GM19452 (cell line): ENCODE results near the gene PTPN6.

ENCODE experiments used
- ATAC-seq: cut with Tn5 transposase; IDR thresholded peaks from one replicate; pipeline ENCODE4 v1.9.1; 2021; ENCODE audit not compliant: unreplicated experiment

PTPN6 gene

DNA sequence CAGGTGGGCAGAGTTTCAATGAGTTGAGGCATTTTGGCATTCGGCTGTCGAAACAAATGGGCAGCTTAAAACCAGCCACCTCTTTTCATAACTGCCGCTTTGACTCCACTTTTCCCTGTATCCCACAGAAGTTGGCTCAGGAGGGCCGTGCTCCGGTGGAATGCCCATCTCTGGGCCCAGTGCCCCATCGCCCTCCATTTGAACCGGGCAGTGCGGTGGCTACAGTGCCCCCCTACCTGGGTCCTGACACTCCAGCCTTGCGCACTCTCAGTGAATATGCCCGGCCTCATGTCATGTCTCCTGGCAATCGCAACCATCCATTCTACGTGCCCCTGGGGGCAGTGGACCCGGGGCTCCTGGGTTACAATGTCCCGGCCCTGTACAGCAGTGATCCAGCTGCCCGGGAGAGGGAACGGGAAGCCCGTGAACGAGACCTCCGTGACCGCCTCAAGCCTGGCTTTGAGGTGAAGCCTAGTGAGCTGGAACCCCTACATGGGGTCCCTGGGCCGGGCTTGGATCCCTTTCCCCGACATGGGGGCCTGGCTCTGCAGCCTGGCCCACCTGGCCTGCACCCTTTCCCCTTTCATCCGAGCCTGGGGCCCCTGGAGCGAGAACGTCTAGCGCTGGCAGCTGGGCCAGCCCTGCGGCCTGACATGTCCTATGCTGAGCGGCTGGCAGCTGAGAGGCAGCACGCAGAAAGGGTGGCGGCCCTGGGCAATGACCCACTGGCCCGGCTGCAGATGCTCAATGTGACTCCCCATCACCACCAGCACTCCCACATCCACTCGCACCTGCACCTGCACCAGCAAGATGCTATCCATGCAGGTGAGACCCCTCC, 12.6 kb upstream of the PTPN6 start:
- no peak for ATAC-seq

DNA sequence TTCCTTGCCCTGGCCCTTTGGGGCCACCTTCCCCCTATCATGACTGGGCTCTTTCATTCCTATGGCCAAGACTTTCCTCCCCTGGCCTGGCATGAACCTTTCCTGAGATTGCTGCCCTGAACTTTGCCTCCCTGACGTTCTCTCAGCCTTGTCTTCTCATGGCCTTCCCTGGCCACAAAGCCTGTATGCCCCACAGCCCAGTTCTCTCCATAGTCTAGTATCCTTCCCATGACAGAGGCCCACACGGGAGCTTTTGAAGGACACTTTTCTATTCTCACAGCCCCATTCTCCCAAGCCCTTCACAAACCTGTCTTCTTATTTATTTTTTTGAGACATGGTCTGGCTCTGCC, 12.0 kb upstream of the PTPN6 start:
- ATAC-seq, result no peak

DNA sequence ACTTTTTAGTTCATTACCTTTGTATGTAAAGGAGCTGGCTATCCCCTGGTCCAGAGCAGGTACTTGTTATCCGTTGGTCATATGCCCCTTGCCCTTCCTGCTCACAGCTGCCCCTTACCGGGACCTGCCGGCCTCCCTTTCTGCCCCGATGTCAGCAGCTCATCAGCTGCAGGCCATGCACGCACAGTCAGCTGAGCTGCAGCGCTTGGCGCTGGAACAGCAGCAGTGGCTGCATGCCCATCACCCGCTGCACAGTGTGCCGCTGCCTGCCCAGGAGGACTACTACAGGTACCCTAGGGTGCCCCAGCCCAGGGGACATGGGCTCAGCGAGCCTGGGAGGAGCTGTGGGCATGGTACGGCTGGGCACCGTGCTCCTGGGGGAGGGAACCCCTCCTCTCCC, 9.9 kb upstream of the PTPN6 start:
- ATAC-seq, result no peak

DNA sequence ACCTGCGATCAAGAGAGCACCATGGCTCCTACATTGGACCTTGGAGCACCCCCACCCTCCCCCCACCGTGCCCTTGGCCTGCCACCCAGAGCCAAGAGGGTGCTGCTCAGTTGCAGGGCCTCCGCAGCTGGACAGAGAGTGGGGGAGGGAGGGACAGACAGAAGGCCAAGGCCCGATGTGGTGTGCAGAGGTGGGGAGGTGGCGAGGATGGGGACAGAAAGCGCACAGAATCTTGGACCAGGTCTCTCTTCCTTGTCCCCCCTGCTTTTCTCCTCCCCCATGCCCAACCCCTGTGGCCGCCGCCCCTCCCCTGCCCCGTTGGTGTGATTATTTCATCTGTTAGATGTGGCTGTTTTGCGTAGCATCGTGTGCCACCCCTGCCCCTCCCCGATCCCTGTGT, 9.4 kb upstream of the PTPN6 start:
- no peak for ATAC-seq

DNA sequence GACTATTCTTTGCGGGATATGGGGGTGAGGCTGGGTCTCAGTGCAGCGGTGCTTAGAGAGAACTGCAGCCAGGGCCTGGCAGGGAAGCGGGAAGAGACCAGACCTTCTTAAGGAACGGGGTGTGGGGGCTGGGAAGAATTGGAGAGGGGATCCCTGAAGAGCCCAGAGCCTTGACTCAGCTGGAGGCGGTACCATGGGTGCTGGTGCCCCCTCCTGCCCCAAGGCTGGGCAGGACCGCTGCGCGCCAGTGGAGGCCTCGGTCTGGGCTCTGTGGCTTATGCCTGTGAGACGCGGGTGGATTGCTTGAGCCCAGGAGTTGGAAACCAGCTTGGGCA, 8.9 kb upstream of the PTPN6 start:
- ATAC-seq, result no peak

DNA sequence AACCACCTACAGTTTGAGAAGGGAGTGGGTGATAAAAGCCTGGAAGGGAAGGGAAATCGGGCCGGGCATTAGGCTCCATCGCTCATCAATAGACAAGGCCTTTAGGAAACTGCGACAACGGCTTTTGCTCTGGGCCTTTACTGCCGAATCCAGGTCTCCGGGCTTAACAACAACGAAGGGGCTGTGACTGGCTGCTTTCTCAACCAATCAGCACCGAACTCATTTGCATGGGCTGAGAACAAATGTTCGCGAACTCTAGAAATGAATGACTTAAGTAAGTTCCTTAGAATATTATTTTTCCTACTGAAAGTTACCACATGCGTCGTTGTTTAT, 7.8 kb upstream of the PTPN6 start:
- peak; percentile 26 for ATAC-seq

DNA sequence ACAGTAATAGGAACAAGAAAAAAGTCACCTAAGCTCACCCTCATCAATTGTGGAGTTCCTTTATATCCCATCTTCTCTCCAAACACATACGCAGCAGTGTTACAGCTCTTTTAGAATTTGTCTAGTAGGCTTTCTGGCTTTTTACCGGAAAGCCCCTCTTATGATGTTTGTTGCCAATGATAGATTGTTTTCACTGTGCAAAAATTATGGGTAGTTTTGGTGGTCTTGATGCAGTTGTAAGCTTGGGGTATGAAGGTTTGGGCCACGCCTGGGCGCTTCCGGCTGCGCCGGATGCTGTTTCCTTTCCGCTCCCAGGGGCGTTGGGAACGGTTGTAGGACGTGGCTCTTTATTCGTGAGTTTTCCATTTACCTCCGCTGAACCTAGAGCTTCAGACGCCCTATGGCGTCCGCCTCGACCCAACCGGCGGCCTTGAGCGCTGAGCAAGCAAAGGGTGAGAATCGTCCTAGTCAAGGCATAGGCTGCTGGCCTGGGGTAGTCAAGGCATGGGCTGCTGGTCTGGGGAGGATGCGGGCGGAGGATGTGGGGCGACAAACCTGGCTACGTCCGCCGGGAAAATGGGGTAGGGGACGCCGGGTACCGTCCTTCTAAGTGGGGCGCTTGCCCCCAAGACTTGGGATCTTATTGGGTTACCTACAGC, 7.3 kb upstream of the PTPN6 start, which contains the start of the genes C12orf57 and RNU7-1:
Gene C12orf57 (plus strand): TSS at position 301 of the 659 bp plus-strand sequence. CDS start 100 bp downstream, at position 401.
Gene RNU7-1 (plus strand): TSS at position 95 of the 659 bp plus-strand sequence.
- peak; percentile 36 for ATAC-seq

DNA sequence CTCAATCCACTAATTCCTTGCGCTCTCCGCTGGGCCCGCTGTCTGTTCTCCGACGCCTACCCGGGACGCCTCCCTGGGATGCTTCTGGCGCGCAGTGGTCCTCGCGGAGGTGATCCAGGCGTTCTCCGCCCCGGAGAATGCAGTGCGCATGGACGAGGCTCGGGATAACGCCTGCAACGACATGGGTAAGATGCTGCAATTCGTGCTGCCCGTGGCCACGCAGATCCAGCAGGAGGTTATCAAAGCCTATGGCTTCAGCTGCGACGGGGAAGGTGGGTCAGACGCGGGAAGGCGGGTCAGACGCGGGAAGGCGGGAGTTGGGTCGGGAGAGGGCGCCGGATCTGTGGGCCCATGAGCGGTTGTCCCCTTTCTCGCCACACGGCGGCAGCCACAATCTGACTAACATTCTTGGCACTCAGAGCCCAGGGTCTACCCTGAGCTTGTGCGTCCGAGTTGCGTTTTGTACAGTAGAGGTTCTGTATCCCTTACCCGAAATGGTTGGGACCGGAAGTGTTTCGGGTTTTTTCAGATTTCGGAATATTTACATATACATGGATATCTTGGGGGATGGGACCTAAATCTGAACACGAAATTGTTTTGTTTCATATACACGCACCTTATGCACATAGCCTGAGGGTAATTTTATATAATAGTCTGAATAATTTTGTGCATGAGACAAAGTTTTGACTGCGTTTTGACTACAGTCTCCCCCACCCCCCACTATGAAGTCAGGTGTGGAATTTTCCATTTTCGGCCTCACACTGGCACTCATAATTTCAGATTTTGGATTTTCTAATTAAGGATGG, 6.6 kb upstream of the PTPN6 start:
- ATAC-seq, result peak; percentile 34

DNA sequence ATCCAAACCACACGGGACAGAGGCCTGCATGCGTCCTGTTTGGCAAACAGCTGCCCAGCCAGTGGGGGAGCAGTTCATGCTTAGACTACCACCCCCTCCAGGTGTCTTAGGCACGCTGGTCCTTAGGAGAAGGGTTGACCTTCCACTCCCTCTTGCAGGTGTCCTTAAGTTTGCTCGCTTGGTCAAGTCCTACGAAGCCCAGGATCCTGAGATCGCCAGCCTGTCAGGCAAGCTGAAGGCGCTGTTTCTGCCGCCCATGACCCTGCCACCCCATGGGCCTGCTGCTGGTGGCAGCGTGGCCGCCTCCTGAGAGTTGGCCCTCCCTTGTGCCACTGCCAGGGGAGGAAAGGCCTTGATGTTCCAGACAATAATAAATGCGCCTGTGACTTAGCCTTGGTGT, 5.5 kb upstream of the PTPN6 start:
- no peak for ATAC-seq

DNA sequence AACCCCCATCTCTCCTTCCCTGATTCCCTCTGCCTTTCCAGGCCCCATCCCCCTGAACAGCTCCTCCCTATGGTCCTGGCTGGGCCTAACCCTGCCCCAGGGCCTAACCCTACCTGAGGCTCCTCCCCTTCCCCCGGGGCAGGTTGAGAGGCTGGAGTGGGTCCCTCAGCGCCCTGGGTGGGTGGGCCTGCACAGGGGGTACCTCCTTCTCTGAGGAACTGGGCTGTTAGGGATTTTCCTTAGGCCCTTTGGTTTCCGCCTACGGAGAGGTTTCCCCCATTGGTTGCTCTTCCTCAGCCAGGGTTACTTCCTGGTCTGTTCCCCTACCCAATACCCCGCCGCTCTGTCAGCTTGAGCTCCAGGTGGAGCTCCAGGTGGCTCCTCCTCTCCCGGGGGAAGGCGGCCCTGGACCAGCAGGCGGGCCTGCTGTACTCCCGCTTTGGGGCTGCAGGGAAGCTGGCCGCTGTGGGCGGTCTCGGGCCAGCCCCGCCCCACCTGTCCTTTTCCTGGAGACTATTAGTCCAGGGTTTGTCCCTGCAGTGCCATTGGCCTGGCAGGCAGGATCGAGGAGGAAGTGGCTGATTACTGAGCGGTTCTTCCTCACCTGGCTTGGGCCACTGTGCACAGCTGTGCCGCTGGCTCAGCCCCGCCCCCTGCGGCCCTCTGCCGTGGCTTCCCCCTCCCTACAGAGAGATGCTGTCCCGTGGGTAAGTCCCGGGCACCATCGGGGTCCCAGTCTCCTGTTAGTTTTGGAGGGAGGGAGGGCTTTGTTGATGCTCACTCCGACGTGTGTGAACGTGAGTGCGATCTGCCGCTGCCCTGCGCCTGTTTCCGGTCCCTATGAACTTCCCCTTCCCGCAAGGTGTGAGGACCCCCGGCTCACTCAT, 4.9 kb upstream of the PTPN6 start:
- ATAC-seq, result peak; percentile 24

DNA sequence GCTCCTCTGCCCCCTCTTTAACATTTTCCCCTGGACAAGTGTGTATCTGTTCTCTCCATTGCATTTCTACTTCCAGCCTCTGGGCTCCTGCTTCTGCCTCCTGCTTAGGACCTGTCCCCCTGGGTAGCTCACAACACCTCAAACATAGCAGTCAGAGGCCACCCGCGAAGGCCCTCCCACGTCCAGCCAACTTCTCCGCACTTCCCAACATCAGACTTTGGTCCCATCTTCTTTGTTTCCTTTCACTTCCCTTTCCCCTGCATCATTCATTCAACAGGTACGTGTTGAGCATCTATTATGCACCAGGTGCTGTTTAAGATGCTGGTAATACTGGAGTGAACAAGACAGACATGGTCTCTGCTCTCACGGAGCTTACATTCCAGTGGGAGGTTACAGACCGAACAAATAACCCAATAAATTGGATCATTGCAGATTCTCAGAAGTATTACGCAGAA, 4.2 kb upstream of the PTPN6 start:
- ATAC-seq, result no peak

DNA sequence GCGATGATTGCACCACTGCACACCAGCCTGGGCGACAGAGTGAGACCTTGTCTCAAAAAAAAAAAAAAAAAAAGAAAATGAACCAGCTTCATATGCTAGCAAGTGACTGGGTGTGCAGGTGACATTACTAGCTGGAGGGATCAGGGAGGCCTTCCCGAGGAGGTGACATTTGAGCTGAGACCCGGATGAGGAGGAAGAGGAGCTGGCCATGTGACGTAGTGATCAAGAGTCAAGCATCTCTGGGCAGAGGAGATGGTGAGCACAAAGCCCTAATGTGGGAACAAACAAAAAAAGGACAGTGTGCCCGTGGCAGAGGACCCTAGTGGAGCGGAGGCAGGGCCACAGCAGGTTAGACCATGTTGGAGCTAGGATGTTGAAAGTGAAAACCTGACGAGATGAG, 3.5 kb upstream of the PTPN6 start:
- ATAC-seq, result no peak

DNA sequence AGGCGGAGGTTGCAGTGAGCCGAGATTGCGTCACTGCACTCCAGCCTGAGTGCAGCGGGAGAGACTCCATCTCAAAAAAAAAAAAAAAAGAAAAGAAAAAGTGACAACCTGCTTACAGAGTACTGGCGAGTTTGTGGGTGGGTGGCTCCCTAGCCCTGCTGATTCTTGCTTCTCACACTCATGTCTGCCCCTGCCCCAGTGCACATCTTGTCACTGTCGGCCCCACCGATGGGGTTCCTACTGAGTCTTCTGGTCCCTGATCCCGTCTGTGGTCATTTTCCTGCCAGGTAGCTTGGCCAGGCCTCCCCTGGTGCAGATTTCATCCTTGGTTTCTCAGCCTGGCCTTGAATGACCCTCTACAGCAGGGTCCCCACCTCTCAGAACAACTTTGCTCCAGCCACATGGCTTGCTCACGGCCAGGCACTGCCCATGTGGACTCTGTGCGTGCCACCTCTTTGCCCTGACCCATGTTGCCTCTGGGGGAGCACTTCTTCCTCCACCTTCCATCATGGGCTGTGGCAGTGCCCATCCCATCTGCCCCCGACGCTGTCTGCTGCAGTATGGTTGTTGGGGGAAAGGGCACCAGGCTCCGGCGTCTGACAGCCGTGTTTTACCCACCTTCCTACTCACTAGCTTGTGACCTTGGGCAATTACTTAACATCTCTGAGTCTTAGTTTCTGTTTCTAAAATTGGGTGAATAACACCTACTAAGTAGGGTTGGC, 2.1 kb upstream of the PTPN6 start:
- ATAC-seq, result no peak

DNA sequence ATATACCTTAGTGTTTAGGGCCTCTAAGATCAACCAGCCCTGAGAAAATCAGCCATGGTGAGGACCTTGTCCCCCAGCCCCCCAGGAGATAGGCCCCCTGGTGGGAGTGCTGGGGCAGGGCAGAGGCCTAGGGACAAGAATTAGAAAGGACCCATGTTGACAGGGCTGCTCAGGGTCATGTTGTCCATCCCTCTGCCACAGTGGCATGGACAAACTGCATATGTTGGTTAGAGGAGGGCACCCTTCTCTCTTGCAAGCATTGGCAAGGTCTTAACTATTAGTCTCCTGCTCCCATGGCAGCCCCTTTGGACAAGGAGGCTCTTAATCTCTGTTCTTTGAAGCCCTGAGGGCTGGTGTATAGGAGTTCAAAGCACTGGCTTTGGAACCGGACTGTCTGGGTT, 755 bp upstream of the PTPN6 start:
- ATAC-seq, result no peak

DNA sequence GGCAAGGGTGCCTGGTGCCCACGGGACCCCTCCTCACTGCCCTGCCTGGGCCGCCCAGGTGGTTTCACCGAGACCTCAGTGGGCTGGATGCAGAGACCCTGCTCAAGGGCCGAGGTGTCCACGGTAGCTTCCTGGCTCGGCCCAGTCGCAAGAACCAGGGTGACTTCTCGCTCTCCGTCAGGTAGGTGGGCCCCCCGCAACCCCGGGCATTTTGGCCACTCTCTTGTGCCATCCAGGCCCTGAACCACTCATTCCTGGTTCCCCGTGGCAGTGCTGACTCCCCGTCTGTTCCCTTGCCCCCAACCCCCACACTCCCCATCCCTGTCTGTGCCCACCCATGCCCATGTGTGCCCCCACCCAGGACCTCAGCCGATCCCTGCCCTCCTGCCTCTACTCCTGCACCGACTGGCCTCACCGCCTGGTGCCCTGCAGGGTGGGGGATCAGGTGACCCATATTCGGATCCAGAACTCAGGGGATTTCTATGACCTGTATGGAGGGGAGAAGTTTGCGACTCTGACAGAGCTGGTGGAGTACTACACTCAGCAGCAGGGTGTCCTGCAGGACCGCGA, 480 bp downstream of the PTPN6 start:
- no peak for ATAC-seq

DNA sequence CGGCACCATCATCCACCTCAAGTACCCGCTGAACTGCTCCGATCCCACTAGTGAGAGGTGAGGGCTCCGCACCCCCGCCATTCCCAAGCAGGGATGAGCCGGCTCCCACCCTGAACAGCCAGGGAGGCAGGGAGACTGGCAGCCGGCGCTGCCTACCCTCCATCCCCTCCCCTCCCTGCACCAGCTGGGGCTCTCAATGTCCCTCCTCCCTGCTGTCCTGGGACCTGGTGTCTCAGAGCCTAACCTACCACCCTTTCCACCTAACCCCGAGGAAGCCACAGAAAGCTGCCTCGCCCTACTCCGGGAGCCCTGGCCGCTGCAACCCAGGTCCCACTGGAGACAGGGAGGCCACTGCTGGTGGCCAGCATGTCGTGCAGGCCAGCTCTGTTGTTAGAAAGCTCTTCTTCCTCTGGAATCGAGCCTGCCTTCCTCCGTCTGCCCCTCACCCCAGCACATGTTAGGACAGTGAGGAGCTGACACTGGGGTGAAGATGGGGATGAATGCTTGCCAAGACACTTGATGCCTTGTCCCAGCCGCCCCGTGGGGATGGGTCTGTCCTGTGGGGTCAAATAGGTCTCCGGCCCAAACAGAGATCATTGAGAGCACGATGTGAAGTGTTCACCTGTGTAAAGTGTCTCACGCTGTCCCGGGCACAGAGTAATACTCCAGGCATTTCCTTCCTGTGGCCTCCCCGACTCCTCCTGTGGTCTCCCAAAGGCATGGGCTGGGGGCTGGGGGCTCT, 1.1 kb downstream of the PTPN6 start:
- ATAC-seq, result no peak

DNA sequence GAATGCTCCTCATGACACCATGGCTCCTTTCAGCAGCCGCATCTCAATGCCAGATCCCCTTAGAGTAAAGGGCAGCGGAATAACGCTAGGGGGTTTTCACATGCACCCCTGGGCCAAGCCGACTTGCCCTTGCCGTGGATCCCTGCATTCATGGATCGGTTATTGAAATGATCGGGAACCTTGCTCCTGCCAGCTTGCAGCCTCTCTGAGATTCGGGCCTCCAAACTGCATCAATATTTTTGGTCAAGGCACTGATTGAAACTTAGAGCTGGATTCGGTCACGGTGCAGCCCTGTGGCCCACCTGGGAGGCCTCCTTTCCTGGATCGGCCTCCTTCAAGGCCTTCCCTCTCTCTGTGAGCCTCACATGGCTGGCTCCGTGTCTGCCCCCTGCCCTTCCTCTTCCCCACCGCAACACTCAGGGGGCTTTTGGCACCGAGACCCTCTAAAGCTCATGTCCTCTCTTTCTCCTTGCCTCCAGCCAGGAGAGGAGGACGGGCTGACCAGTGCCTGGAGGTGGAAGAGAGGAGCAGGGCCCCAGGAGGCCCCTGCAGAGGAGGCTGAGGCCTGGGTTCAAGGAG, 1.8 kb downstream of the PTPN6 start:
- ATAC-seq, result no peak

DNA sequence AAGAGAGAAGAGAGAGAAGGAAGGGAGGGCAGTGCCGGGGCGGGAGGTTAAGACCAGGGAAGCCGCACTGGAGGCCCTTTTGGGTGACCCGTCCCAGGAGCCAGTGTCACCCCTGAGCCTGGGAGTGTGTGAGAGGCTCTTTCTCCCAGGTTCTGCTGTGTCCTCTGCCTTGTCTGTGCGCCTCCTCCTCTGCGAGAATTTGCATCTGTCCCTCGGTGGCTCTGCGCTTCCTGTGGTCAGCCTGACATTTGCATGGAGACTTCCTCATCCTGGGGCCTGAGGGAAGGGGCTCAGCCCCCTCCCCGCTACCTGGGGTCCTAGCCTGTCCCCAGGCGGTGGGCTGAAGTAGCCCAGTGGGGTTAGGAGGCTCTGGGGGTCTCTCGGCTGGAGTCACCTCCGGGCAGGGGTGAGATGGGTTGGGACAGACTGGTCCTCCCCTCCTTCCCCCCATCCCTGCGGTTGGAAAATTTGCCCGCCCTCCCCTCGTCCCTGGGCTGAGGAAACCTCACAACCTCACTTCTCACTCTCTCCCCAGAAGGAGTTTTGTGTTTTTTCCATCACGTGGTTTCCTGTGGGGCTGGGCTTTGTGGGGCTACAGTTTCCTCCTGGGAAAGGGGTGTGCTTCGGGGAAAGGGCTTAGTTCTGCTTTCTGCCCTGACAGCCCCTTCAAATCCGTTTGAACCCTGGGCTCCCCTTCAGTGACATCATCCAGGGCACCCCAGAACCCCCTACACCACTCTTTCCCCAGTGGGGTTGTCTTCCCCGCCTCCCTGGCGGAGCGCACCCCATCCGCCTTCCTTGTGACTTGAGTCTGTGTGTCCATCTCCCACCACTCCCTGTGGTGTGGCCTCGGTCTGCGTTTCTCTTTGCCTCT, 2.5 kb downstream of the PTPN6 start:
- peak; percentile 44 for ATAC-seq
